PC-3 (cell line): ENCODE data around the gene CACNA1E. TPM values are rescaled to one million over a fixed set of nuclear protein-coding genes. Genes with fewer than 3 reads are reported as not detected.

ENCODE experiments used
- ATAC-seq: fragments of 200-7000 bp; cut with Tn5 transposase; 2 replicates; pipeline ENCODE4 v1.9.1; 2020; ENCODE audit warnings: mild to moderate bottlenecking, moderate library complexity
- BruUV-seq: library from RNA; stranded (reverse); fragments of 400-500 nt; replicated peaks from 2 replicates; lab custom pipeline; 2021; lab: Mats Ljungman, UMichigan
- CTCF ChIA-PET: fragments of 300-600 bp; sonication (Branson Sonifier 250); formaldehyde crosslinking; loops from one replicate; lab custom pipeline; 2022; ENCODE audit warnings: antibody characterized with exemption; lab: Charles Lee
- POLR2A ChIA-PET: fragments of 300-600 bp; sonication (Branson Sonifier 250); formaldehyde crosslinking; loops from one replicate; lab custom pipeline; 2022; ENCODE audit warnings: antibody characterized with exemption; ENCODE audit not compliant: unreplicated experiment; lab: Charles Lee
- DNase-seq: peaks from one replicate; pipeline ENCODE4 v3.0.0-alpha.2; 2015
- H2AFZ ChIP-seq: fragments of 300-600 bp; sonication (generic); 2 replicates; pipeline ENCODE4 v1.6.0; 2016; ENCODE audit warnings: antibody characterized with exemption, low read length
- H3F3A ChIP-seq: fragments of 300-600 bp; sonication (generic); one replicate; pipeline ENCODE4 v1.6.0; 2017; ENCODE audit warnings: antibody characterized with exemption, low read length, control low read depth, mild to moderate bottlenecking; ENCODE audit not compliant: unreplicated experiment
- H3K27ac ChIP-seq: fragments of 300-600 bp; sonication (generic); 2 replicates; pipeline ENCODE4 v1.5.1; 2016; ENCODE audit warnings: mild to moderate bottlenecking, low read length
- H3K27me3 ChIP-seq: fragments of 300-600 bp; sonication (generic); 2 replicates; pipeline ENCODE4 v1.6.1; 2016; ENCODE audit warnings: low read length, mixed read lengths
- H3K36me3 ChIP-seq: fragments of 300-600 bp; sonication (generic); 2 replicates; pipeline ENCODE4 v1.6.1; 2016; ENCODE audit warnings: low read depth, mixed run types, low read length, mixed read lengths
- H3K4me1 ChIP-seq: fragments of 300-600 bp; sonication (generic); 2 replicates; pipeline ENCODE4 v1.5.1; 2016; ENCODE audit warnings: low read length; ENCODE audit not compliant: insufficient read depth
- H3K4me2 ChIP-seq: fragments of 300-600 bp; sonication (generic); 2 replicates; pipeline ENCODE4 v1.6.0; 2016; ENCODE audit warnings: low read length
- H3K4me3 ChIP-seq: fragments of 300-600 bp; sonication (generic); 2 replicates; pipeline ENCODE4 v1.5.1; 2016; ENCODE audit warnings: mild to moderate bottlenecking, low read length, mixed read lengths
- H3K79me2 ChIP-seq: fragments of 300-600 bp; sonication (generic); 2 replicates; pipeline ENCODE4 v1.6.1; 2017; ENCODE audit warnings: low read length, mixed read lengths
- H3K9ac ChIP-seq: fragments of 300-600 bp; sonication (generic); 2 replicates; pipeline ENCODE4 v1.6.0; 2016; ENCODE audit warnings: mild to moderate bottlenecking, low read length
- H3K9me2 ChIP-seq: fragments of 300-600 bp; sonication (generic); replicated peaks from 2 replicates; pipeline ENCODE4 v1.6.1; 2016; ENCODE audit warnings: mixed run types, low read length, mixed read lengths
- H3K9me3 ChIP-seq: fragments of 300-600 bp; sonication (generic); 2 replicates; pipeline ENCODE4 v1.6.1; 2016; ENCODE audit warnings: low read length, mixed read lengths
- H4K20me1 ChIP-seq: fragments of 300-600 bp; sonication (generic); 2 replicates; pipeline ENCODE4 v1.6.1; 2016; ENCODE audit warnings: low read length, mixed read lengths
- EZH2 ChIP-seq: fragments of 300-600 bp; sonication (generic); IDR thresholded peaks from one replicate; pipeline ENCODE4 v1.6.1; 2017; ENCODE audit warnings: antibody characterized with exemption, mild to moderate bottlenecking, low read length; ENCODE audit not compliant: unreplicated experiment
- EZH2phosphoT487 ChIP-seq: fragments of 300-600 bp; sonication (generic); IDR thresholded peaks from 2 replicates; pipeline ENCODE4 v1.6.1; 2018; ENCODE audit warnings: mild to moderate bottlenecking, antibody characterized with exemption, low read length, borderline replicate concordance
- intact Hi-C: fragments of 100-400 bp; cut with micrococcal nuclease; formaldehyde crosslinking; loops from 2 replicates; pipeline ENCODE4 v1.9.0; 2023
- total RNA-seq: library from RNA; depleted of rRNA; stranded (reverse); fragments of >200 nt; gene quantifications from 2 replicates; pipeline ENCODE4 v1.2.3, GENCODE V29; 2014
- TF ChIP-seq, protein P1 (sequence below): fragments of 300-600 bp; sonication (generic); conservative IDR thresholded peaks from 2 replicates; pipeline ENCODE4 v1.5.1; 2017; ENCODE audit warnings: antibody characterized with exemption, low read depth, mild to moderate bottlenecking, low read length

CACNA1E gene
- total RNA-seq, 1 experiment from 2014 or later = not detected

DNA sequence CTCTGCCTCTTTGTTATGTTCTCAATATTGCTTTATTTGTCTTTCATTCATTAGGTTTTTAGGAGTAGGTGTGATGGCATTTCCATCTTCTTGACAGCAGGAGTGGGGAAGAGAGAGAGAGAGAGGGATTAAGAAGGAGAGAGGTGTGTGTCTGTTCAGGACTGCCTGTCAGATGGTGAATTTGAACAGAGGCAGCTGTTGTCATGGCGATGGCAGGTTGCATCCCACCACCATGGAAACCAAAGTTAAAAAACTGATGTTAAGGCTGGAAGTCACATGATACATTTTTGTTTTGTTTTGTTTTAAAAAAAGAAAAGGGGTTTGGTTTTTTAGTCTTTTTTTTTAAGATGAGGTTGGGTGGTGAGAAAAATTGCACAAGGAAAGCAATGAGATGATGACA lies 18.3 kb downstream of the CACNA1E start:
- Histone ChIP-seq H4K20me1 (no peaks in the 10 kb centered on the region), H3K4me1 (no peaks in the 10 kb centered on the region), H3K27me3 (no peaks in the 10 kb centered on the region; the same call in 1 of the 2 replicates), H3K27ac (no peak overlapping the region), H3F3A (no peaks in the 10 kb centered on the region), H3K36me3 (no peaks in the 10 kb centered on the region), H3K9me2 (no peaks in the 10 kb centered on the region), H3K9me3 (no peaks in the 10 kb centered on the region), H3K4me2 (no peak overlapping the region), H3K9ac (no peak overlapping the region), H3K79me2 (no peaks in the 10 kb centered on the region), H2AFZ (no peak overlapping the region), H3K4me3 (no peak overlapping the region)
- no peak for DNase-seq
- ChIA-PET CTCF (no interaction called here), POLR2A (no interaction called here)
- no peak for ATAC-seq
- no TSS peak for BruUV-seq
- TF ChIP-seq EZH2 (no peak), EZH2phosphoT487 (no peak)
- TF ChIP-seq, protein P1, sequence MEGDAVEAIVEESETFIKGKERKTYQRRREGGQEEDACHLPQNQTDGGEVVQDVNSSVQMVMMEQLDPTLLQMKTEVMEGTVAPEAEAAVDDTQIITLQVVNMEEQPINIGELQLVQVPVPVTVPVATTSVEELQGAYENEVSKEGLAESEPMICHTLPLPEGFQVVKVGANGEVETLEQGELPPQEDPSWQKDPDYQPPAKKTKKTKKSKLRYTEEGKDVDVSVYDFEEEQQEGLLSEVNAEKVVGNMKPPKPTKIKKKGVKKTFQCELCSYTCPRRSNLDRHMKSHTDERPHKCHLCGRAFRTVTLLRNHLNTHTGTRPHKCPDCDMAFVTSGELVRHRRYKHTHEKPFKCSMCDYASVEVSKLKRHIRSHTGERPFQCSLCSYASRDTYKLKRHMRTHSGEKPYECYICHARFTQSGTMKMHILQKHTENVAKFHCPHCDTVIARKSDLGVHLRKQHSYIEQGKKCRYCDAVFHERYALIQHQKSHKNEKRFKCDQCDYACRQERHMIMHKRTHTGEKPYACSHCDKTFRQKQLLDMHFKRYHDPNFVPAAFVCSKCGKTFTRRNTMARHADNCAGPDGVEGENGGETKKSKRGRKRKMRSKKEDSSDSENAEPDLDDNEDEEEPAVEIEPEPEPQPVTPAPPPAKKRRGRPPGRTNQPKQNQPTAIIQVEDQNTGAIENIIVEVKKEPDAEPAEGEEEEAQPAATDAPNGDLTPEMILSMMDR = no peak
- intact Hi-C loops = no loop called here

DNA sequence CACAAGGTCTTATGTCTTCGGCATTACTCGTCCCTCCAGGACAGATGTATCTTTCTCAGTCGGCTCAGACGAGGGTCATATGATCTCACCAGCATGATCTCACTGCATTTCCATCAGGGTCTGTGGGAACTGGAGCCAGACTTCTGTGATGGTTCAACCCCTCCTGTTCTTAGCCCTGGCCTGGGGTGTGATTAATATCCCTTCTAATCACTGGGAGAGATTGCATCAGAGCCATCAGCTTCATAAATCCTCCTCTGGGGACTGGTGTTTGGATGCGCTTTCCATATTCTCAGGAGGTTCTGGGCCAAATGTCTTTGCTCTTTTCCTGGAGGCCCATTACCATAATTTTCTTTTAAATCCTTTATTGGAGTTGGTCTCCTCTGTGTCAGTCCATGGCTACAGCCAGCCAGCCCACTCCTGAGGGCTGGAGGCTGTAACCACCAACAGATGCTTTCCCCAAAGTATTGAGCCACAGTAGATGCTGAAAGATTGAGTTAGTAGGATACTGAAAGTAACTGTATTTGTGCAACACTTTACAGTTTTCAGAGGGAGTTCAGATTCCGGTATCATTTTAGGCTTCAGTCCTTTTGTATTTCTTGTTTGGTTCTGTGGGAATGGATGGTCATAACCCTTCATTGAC lies 20.0 kb downstream of the CACNA1E start:
- H3K79me2 ChIP-seq = no peaks in the 10 kb centered on the region
- intact Hi-C loops = no loop called here
- no peak for DNase-seq
- ATAC-seq = no peak
- H3K9ac ChIP-seq = no peak overlapping the region
- no peaks in the 10 kb centered on the region for H3K9me3 ChIP-seq
- H3K4me1 ChIP-seq = no peaks in the 10 kb centered on the region
- TF ChIP-seq EZH2phosphoT487 = no peak
- TF ChIP-seq, protein P1 = no peak
- no peak for TF ChIP-seq EZH2
- CTCF ChIA-PET = no interaction called here
- no peaks in the 10 kb centered on the region; the same call in 1 of the 2 replicates for H3K27me3 ChIP-seq
- POLR2A ChIA-PET = no interaction called here
- no peaks in the 10 kb centered on the region for H4K20me1 ChIP-seq
- no peaks in the 10 kb centered on the region for H3K9me2 ChIP-seq
- no peaks in the 10 kb centered on the region for H3F3A ChIP-seq
- BruUV-seq = no TSS peak
- no peaks in the 10 kb centered on the region for H3K36me3 ChIP-seq
- no peak overlapping the region for H3K4me2 ChIP-seq
- no peak overlapping the region for H3K4me3 ChIP-seq
- no peak overlapping the region for H3K27ac ChIP-seq
- no peak overlapping the region for H2AFZ ChIP-seq

DNA sequence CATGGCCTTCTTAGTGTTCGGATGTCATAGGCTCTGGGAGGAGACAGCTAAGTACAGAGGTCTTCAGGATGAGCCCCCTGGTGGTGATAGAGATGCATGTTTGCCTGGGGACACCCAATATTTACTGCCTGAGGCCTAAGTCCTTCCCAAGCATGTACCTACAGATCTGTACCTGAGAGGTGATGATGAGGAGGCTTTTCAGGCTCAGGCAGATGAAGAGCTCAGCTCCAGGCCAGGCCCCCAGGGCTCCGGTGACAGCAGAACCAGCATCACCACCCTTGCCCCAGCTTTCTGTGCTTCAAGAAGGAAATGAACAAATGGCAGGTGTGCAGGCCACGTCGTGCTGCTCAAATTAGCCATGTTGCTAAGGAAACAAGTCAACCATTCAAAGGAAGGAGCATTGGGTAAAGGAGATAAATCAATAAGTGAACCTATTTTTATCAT lies 21.1 kb downstream of the CACNA1E start:
- Histone ChIP-seq H3K27me3 (no peaks in the 10 kb centered on the region), H3F3A (no peaks in the 10 kb centered on the region), H3K4me1 (no peaks in the 10 kb centered on the region), H3K9me3 (no peaks in the 10 kb centered on the region), H3K36me3 (no peaks in the 10 kb centered on the region), H3K4me3 (no peak overlapping the region), H4K20me1 (no peaks in the 10 kb centered on the region), H2AFZ (no peak overlapping the region), H3K9me2 (no peaks in the 10 kb centered on the region), H3K9ac (no peak overlapping the region), H3K79me2 (no peaks in the 10 kb centered on the region), H3K27ac (no peak overlapping the region), H3K4me2 (no peak overlapping the region)
- ChIA-PET POLR2A (no interaction called here), CTCF (no interaction called here)
- TF ChIP-seq EZH2 = no peak
- TF ChIP-seq, protein P1 = peak; percentile 41
- DNase-seq (peak; percentile 19), ATAC-seq (no peak)
- no TSS peak for BruUV-seq
- intact Hi-C loops = no loop called here
